CD4-positive, alpha-beta memory T cell (primary cell): ENCODE results near the gene CUTA. TPM values are rescaled to one million over a fixed set of nuclear protein-coding genes. Genes with fewer than 3 reads are reported as not detected.

Experiments used
- CTCF ChIA-PET: fragments of 350-600 bp; sonication (Branson Sonifier 250); formaldehyde crosslinking; loops from one replicate; lab custom pipeline; 2021; ENCODE audit warnings: inconsistent platforms; ENCODE audit not compliant: partially characterized antibody; lab: Charles Lee
- POLR2A ChIA-PET: fragments of 350-600 bp; sonication (Branson Sonifier 250); formaldehyde crosslinking; loops from one replicate; lab custom pipeline; 2021; ENCODE audit not compliant: partially characterized antibody; lab: Charles Lee
- DNase-seq, 5 donors: peaks; one replicate each; pipeline versions ENCODE4 v3.0.0 to v3.0.0-alpha.2; 2020 to 2022; ENCODE audit warnings: mixed read lengths in 1 of 5
- H3K27ac ChIP-seq: one replicate; pipeline ENCODE4 v1.7.0; 2013; ENCODE audit warnings: low read depth, low read length
- H3K27me3 ChIP-seq: 2 replicates; pipeline ENCODE4 v1.7.0; 2013; ENCODE audit warnings: mild to moderate bottlenecking, low read length, moderate library complexity; ENCODE audit not compliant: insufficient read depth
- H3K36me3 ChIP-seq: 2 replicates; pipeline ENCODE4 v1.7.0; 2013; ENCODE audit warnings: mild to moderate bottlenecking, low read length, moderate library complexity; ENCODE audit not compliant: insufficient read depth
- H3K4me1 ChIP-seq: 2 replicates; pipeline ENCODE4 v1.7.0; 2013; ENCODE audit warnings: mild to moderate bottlenecking, low read length, moderate library complexity; ENCODE audit not compliant: insufficient read depth
- H3K4me3 ChIP-seq, 2 donors: one replicate each; pipeline ENCODE4 v1.7.0; 2013; ENCODE audit warnings: low read length in 2 of 2, mild to moderate bottlenecking in 1 of 2
- H3K9me3 ChIP-seq, 2 donors: one replicate each; pipeline ENCODE4 v1.7.0; 2013; ENCODE audit warnings: low read length in 2 of 2, control low read depth in 1 of 2; ENCODE audit not compliant: control insufficient read depth in 1 of 2
- H3K27ac Mint-ChIP-seq, 7 donors: one replicate each; pipeline ENCODE4 v1.8.0; 2020 to 2021; ENCODE audit warnings: mixed read lengths in 7 of 7, mild to moderate bottlenecking in 6 of 7, inconsistent platforms in 3 of 7, moderate library complexity in 3 of 7
- H3K27me3 Mint-ChIP-seq, 2 donors: one replicate each; pipeline ENCODE4 v1.8.0; 2020 to 2021; ENCODE audit warnings: mixed read lengths in 2 of 2
- H3K36me3 Mint-ChIP-seq, 2 donors: one replicate each; pipeline ENCODE4 v1.8.0; 2020 to 2021; ENCODE audit warnings: mixed read lengths in 2 of 2, inconsistent platforms in 1 of 2, mild to moderate bottlenecking in 1 of 2
- H3K4me1 Mint-ChIP-seq, 4 donors: one replicate each; pipeline ENCODE4 v1.8.0; 2020 to 2021; ENCODE audit warnings: mixed read lengths in 4 of 4, mild to moderate bottlenecking in 1 of 4
- H3K4me3 Mint-ChIP-seq, 8 donors: one replicate each; pipeline ENCODE4 v1.8.0; 2020 to 2021; ENCODE audit warnings: mixed read lengths in 8 of 8, mild to moderate bottlenecking in 7 of 8, moderate library complexity in 6 of 8, inconsistent platforms in 3 of 8
- H3K9me3 Mint-ChIP-seq, 8 donors: one replicate each; pipeline ENCODE4 v1.8.0; 2020 to 2021; ENCODE audit warnings: mixed read lengths in 8 of 8, mild to moderate bottlenecking in 5 of 8, inconsistent platforms in 3 of 8, moderate library complexity in 1 of 8
- intact Hi-C: fragments of 100-400 bp; cut with micrococcal nuclease; formaldehyde crosslinking; loops from one replicate; pipeline ENCODE4 v1.15.1; 2023
- polyA plus RNA-seq, 2 donors: library from polyadenylated mRNA; unstranded; fragments of 300-500 nt; fragmentation: Illumina TruSeq; gene quantifications; one replicate each; pipeline ENCODE4 v1.2.3, GENCODE V29; 2021
- total RNA-seq, 2 experiments: library from RNA; stranded (reverse); gene quantifications; one replicate each; pipeline ENCODE4 v1.2.3, GENCODE V29; 2021

Gene CUTA
- total and polyA plus RNA-seq, 4 experiments from 2014 or later: 210 to 407 (median 294) TPM

DNA sequence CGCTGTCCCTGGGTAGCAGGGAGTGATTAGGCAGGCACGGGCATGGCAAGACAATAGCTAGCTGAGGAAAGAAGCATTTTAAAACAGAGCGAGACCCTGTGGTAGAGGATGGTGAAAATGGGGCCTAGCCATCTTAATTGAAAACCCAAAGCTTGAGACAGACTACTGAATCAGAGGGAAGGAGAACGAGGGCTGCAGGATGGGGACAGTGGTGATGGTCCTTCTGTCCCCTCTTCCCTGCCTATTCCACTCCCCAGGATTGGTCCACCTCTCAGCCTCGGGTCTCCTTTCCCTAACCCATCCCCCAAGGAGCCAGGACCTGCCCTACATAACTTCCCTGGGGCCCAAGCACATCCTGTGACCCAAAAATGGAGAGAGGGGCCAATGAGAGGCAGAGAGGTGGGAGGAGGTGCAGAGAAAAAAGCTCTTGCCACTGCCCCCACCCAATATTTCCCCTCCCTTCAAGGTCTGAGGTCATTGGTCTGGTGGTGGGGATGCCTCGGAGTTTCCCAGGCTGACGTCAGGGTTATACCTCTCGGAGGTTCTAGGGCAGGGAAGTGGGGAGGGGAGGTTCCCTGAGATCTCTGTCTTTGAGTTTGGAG, 884 bp upstream of the CUTA start:
- ChIA-PET POLR2A (interaction anchor here (0.6 to 4.6 kb wide), 23 partner anchors 7 to 447 kb away, joined by 3 to 77 read pairs (median 8); partner anchors contain the start of genes B3GALT4, BAK1, KIFC1 and PFDN6), CTCF (interaction anchor here (0.8 to 2.3 kb wide), 12 partner anchors 9 to 434 kb away, joined by 3 to 17 read pairs (median 4); partner anchors contain the start of gene ZBTB9)
- peak; percentile 60 to 91 (median 76) for DNase-seq
- intact Hi-C loops: loop anchor here (1.0 to 10.0 kb wide), 9 partner anchors 8 to 1224 kb away; partner anchors contain the start of genes GPSM3, HSD17B8, KIFC1 and PBX2
- H3K27ac ChIP-seq: peak overlapping the region; percentile 97
- H3K36me3 ChIP-seq: peaks cover 21% of the 10 kb centered on the region
- Mint-ChIP-seq H3K4me3 (peak overlapping the region; percentile 87 to 97 (median 94)), H3K9me3 (no peaks in the 10 kb centered on the region), H3K27me3 (no peaks in the 10 kb centered on the region), H3K36me3 (peaks cover 22 to 42% of the 10 kb centered on the region in 2 donors), H3K27ac (peak overlapping the region; percentile 99 to 100 (median 99)), H3K4me1 (peaks cover 44 to 87% (median 55%) of the 10 kb centered on the region in 4 donors)
- no peaks in the 10 kb centered on the region for H3K27me3 ChIP-seq
- H3K9me3 ChIP-seq: no peaks in the 10 kb centered on the region
- peak overlapping the region; percentile 18 to 75 for H3K4me3 ChIP-seq
- peaks cover 65% of the 10 kb centered on the region for H3K4me1 ChIP-seq

- peak overlapping the region; percentile 92 for H3K27ac ChIP-seq
- H3K4me1 ChIP-seq: peaks cover 80% of the 10 kb centered on the region
- H3K4me3 ChIP-seq: peak overlapping the region; percentile 82 to 94
- POLR2A ChIA-PET: interaction anchor here (0.8 to 4.6 kb wide), 24 partner anchors 9 to 445 kb away, joined by 3 to 77 read pairs (median 6); partner anchors contain the start of genes B3GALT4, BAK1, RGL2 and RPS18
- H3K9me3 Mint-ChIP-seq: peaks cover 0 to 1% (median 0%) of the 10 kb centered on the region in 8 donors
- intact Hi-C loops: loop anchor here (5.0 to 10.0 kb wide), 4 partner anchors 145 to 1223 kb away; partner anchors contain the start of genes GPSM3, HSD17B8, PBX2 and RPS18
- peaks cover 36% of the 10 kb centered on the region for H3K36me3 ChIP-seq
- H3K27ac Mint-ChIP-seq: peak overlapping the region; percentile 99 to 100 (median 99)
- H3K4me3 Mint-ChIP-seq: peak overlapping the region; percentile 87 to 97 (median 94)
- H3K9me3 ChIP-seq: no peaks in the 10 kb centered on the region
- H3K27me3 Mint-ChIP-seq: no peaks in the 10 kb centered on the region
- H3K4me1 Mint-ChIP-seq: peaks cover 51 to 87% (median 67%) of the 10 kb centered on the region in 4 donors
- CTCF ChIA-PET: interaction anchor here (0.8 to 2.6 kb wide), 10 partner anchors 8 to 221 kb away, joined by 3 to 8 read pairs (median 3); partner anchors contain the start of gene ZBTB9
- no peaks in the 10 kb centered on the region for H3K27me3 ChIP-seq
- H3K36me3 Mint-ChIP-seq: peaks cover 33 to 57% of the 10 kb centered on the region in 2 donors
- peak in 1 of 5 donors; percentile 45 for DNase-seq
These were observed 592 bp downstream of the CUTA start for GRCh38 chr6:33417128-33417902.

- Histone ChIP-seq H3K4me3 (peak overlapping the region; percentile 82 to 94), H3K36me3 (peaks cover 38% of the 10 kb centered on the region), H3K4me1 (peaks cover 85% of the 10 kb centered on the region), H3K27ac (peak overlapping the region; percentile 92), H3K27me3 (no peaks in the 10 kb centered on the region), H3K9me3 (no peaks in the 10 kb centered on the region)
- no peaks in the 10 kb centered on the region for H3K27me3 Mint-ChIP-seq
- POLR2A ChIA-PET: interaction anchor here (0.7 to 4.6 kb wide), 24 partner anchors 8 to 444 kb away, joined by 3 to 77 read pairs (median 4); partner anchors contain the start of genes B3GALT4, PFDN6, RGL2 and RPS18
- CTCF ChIA-PET: interaction anchor here (0.8 to 2.6 kb wide), 5 partner anchors 9 to 164 kb away, joined by 3 to 8 read pairs (median 3); no protein-coding TSS in a partner anchor
- intact Hi-C loops: loop anchor here (5.0 to 10.0 kb wide), 4 partner anchors 144 to 1222 kb away; partner anchors contain the start of genes GPSM3, HSD17B8, PBX2 and RPS18
- peaks cover 0 to 3% (median 0%) of the 10 kb centered on the region in 8 donors for H3K9me3 Mint-ChIP-seq
- DNase-seq: peak in 1 of 5 donors; percentile 54
- H3K27ac Mint-ChIP-seq: peak overlapping the region; percentile 99 to 100 (median 99)
- H3K4me3 Mint-ChIP-seq: peak overlapping the region; percentile 87 to 97 (median 94)
- peaks cover 33 to 61% of the 10 kb centered on the region in 2 donors for H3K36me3 Mint-ChIP-seq
- peaks cover 53 to 85% (median 69%) of the 10 kb centered on the region in 4 donors for H3K4me1 Mint-ChIP-seq
These were observed 1.4 kb downstream of the CUTA start for GRCh38 chr6:33416386-33417127.

- Mint-ChIP-seq H3K4me1 (peaks cover 48 to 83% (median 66%) of the 10 kb centered on the region in 4 donors), H3K4me3 (peak overlapping the region; percentile 5 to 79 (median 70)), H3K9me3 (peaks cover 0 to 3% (median 0%) of the 10 kb centered on the region in 8 donors), H3K27me3 (no peaks in the 10 kb centered on the region), H3K36me3 (peaks cover 33 to 65% of the 10 kb centered on the region in 2 donors), H3K27ac (peak overlapping the region; percentile 74 to 100 (median 99))
- CTCF ChIA-PET: interaction anchor here (1.2 to 2.6 kb wide), 3 partner anchors 10 to 165 kb away, joined by 3 to 8 read pairs (median 3); no protein-coding TSS in a partner anchor
- DNase-seq: no peak
- peak overlapping the region; percentile 92 for H3K27ac ChIP-seq
- peaks cover 81% of the 10 kb centered on the region for H3K4me1 ChIP-seq
- H3K27me3 ChIP-seq: no peaks in the 10 kb centered on the region
- H3K4me3 ChIP-seq: no peak overlapping the region
- peaks cover 38% of the 10 kb centered on the region for H3K36me3 ChIP-seq
- POLR2A ChIA-PET: interaction anchor here (0.7 to 4.6 kb wide), 7 partner anchors 8 to 126 kb away, joined by 3 to 77 read pairs (median 3); partner anchors contain the start of genes PFDN6, RGL2 and WDR46
- intact Hi-C loops: loop anchor here (5.0 to 10.0 kb wide), 4 partner anchors 144 to 1221 kb away; partner anchors contain the start of genes GPSM3, HSD17B8, PBX2 and RPS18
- no peaks in the 10 kb centered on the region for H3K9me3 ChIP-seq
These were observed 2.1 kb downstream of the CUTA start for GRCh38 chr6:33415831-33416230.

DNA sequence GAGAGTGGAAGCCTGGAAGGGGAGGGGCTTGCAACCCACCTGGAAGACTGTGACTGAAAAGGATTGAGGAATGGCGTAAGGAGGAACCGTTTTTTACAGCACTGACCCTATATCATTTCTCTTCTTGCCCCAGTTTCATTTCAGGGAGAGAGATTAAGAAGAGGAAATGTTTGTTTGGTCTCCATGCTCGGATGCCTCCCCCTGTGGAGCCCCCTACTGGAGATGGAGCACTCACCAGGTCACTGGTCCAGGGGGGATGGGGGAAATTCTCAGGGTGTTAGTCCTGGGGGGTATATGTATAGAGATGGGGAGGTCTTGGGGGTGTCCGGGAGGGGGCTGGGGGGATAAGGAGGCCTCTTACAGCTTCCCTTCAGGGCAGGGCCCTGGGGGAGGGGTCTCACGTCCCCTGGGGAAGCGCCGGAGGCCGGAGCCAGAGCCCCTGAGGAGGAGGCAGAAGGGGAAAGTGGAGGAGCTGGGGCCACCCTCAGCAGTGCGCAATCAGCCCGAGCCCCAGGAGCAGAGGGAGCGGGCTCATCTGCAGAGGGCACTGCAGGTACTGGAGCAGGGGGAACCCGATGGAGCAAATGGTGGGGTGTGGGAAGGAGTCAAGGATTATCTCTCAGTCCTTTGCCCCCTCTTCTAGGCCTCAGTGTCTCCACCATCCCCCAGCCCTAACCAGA, 3.2 kb downstream of the CUTA start:
- H3K27me3 Mint-ChIP-seq: no peaks in the 10 kb centered on the region
- peak overlapping the region in 4 of 8 donors; percentile 11 to 72 (median 42) for H3K4me3 Mint-ChIP-seq
- peak overlapping the region; percentile 47 to 99 (median 88) for H3K27ac Mint-ChIP-seq
- H3K9me3 Mint-ChIP-seq: peaks cover 0 to 3% (median 0%) of the 10 kb centered on the region in 8 donors
- H3K36me3 Mint-ChIP-seq: peaks cover 33 to 66% of the 10 kb centered on the region in 2 donors
- Histone ChIP-seq H3K36me3 (peaks cover 38% of the 10 kb centered on the region), H3K4me3 (no peak overlapping the region), H3K27ac (peak overlapping the region; percentile 99), H3K9me3 (no peaks in the 10 kb centered on the region), H3K27me3 (no peaks in the 10 kb centered on the region), H3K4me1 (peaks cover 75% of the 10 kb centered on the region)
- ChIA-PET CTCF (interaction anchor here (0.6 to 2.6 kb wide), 4 partner anchors 11 to 216 kb away, joined by 3 to 8 read pairs (median 3); no protein-coding TSS in a partner anchor), POLR2A (interaction anchor here (0.8 to 5.7 kb wide), 2 partner anchors 10 to 138 kb away, joined by 3 to 64 read pairs; partner anchors contain the start of gene B3GALT4)
- no peak for DNase-seq
- H3K4me1 Mint-ChIP-seq: peaks cover 49 to 89% (median 68%) of the 10 kb centered on the region in 4 donors
- intact Hi-C loops: loop anchor here (5.0 to 10.0 kb wide), 4 partner anchors 142 to 1220 kb away; partner anchors contain the start of genes GPSM3, HSD17B8, PBX2 and RPS18
